HepG2 (cell line): Measurements from ENCODE around the gene CMTM5. TPM values are rescaled to one million over a fixed set of nuclear protein-coding genes. Genes with fewer than 3 reads are reported as not detected.
A peak's percentile ranks its signal among the peaks of the same experiment; 100 is the strongest.

ENCODE experiments used
- HNF1B ChIP-seq: sonication (generic); formaldehyde crosslinking; IDR thresholded peaks from 2 replicates; pipeline ENCODE4 v1.5.1; 2020; ENCODE audit warnings: mild to moderate bottlenecking, moderate library complexity, missing genetic modification reagents
- JUN ChIP-seq: sonication (generic); formaldehyde crosslinking; IDR thresholded peaks from 2 replicates; pipeline ENCODE4 v1.4.0; 2020; ENCODE audit warnings: mild to moderate bottlenecking, missing genetic modification reagents
- KAT8 ChIP-seq: IDR thresholded peaks from 2 replicates; pipeline ENCODE4 v1.6.1; 2016; ENCODE audit warnings: missing genetic modification reagents, missing compliant biosample characterization
- MIER3 ChIP-seq: IDR thresholded peaks from 2 replicates; pipeline ENCODE4 v1.6.1; 2016; ENCODE audit warnings: missing compliant biosample characterization, borderline replicate concordance
- NCOR1 ChIP-seq: fragments of 200-600 bp; sonication (generic); IDR thresholded peaks from 2 replicates; pipeline ENCODE4 v1.7.0; 2017; ENCODE audit warnings: antibody characterized with exemption, low read length, borderline replicate concordance
- POGK ChIP-seq: sonication (generic); formaldehyde crosslinking; conservative IDR thresholded peaks from 2 replicates; pipeline ENCODE4 v1.8.0; 2022; ENCODE audit warnings: mild to moderate bottlenecking, moderate library complexity, missing genetic modification reagents
- SKI ChIP-seq: fragments of 450-650 bp; IDR thresholded peaks from one replicate; pipeline ENCODE4 v1.6.1; 2018; ENCODE audit warnings: mild to moderate bottlenecking; ENCODE audit not compliant: partially characterized antibody
- SOX13 ChIP-seq, 3 experiments: fragments of 450-650 bp in 1 of 3; sonication (generic) in 1 of 3; formaldehyde crosslinking in 1 of 3; IDR thresholded peaks in 2 of 3; conservative IDR thresholded peaks in 1 of 3; 2 replicates each; pipeline versions ENCODE4 v1.5.0 to v1.6.1; 2016 to 2020; ENCODE audit warnings: antibody characterized with exemption in 1 of 3, mild to moderate bottlenecking in 1 of 3, missing compliant biosample characterization in 1 of 3, missing genetic modification reagents in 1 of 3, moderate library complexity in 1 of 3
- TBL1XR1 ChIP-seq: fragments of 150-350 bp; IDR thresholded peaks from 2 replicates; pipeline ENCODE4 v1.6.1; 2014; ENCODE audit warnings: borderline replicate concordance, low read length; ENCODE audit not compliant: partially characterized antibody
- THYN1 ChIP-seq: sonication (generic); formaldehyde crosslinking; IDR thresholded peaks from 2 replicates; pipeline ENCODE4 v1.8.1; 2023; ENCODE audit warnings: low read depth, mild to moderate bottlenecking, moderate library complexity, missing genetic modification reagents, borderline replicate concordance
- ZFX ChIP-seq: sonication (generic); formaldehyde crosslinking; IDR thresholded peaks from 2 replicates; pipeline ENCODE4 v1.4.0; 2020; ENCODE audit warnings: mild to moderate bottlenecking, low read depth, missing genetic modification reagents, moderate library complexity
- ZNF512 ChIP-seq: sonication (generic); formaldehyde crosslinking; IDR thresholded peaks from 2 replicates; pipeline ENCODE4 v1.4.0; 2020; ENCODE audit warnings: mild to moderate bottlenecking, missing genetic modification reagents
- ZNF557 ChIP-seq: sonication (generic); formaldehyde crosslinking; IDR thresholded peaks from 2 replicates; pipeline ENCODE4 v1.4.0; 2020; ENCODE audit warnings: missing genetic modification reagents
- ZNF616 ChIP-seq: sonication (generic); formaldehyde crosslinking; IDR thresholded peaks from 2 replicates; pipeline ENCODE4 v1.5.0; 2020; ENCODE audit warnings: low read depth, mild to moderate bottlenecking, missing genetic modification reagents
- ZNF720 ChIP-seq: sonication (generic); formaldehyde crosslinking; IDR thresholded peaks from 2 replicates; pipeline ENCODE4 v1.4.0; 2020; ENCODE audit warnings: missing genetic modification reagents
- ZNF816 ChIP-seq: sonication (generic); formaldehyde crosslinking; IDR thresholded peaks from 2 replicates; pipeline ENCODE4 v1.8.0; 2022; ENCODE audit warnings: missing genetic modification reagents, mild to moderate bottlenecking, borderline replicate concordance
- polyA plus RNA-seq, 8 experiments: library from polyadenylated mRNA; depleted of rRNA in 3 of 8; stranded (reverse) in 7 of 8; unstranded in 1 of 8; fragments of >200 nt; fragmentation: Illumina TruSeq in 4 of 8; extraction: Trizol in 4 of 8; gene quantifications; 2 replicates each; pipeline versions ENCODE4 v1.2.1 to v1.2.3, GENCODE V29; 2011 to 2016; ENCODE audit warnings: low read depth in 4 of 8, missing spikeins in 1 of 8, mixed read lengths in 1 of 8; ENCODE audit not compliant: insufficient read depth in 1 of 8
- total RNA-seq, 5 experiments: library from RNA; depleted of rRNA; stranded (reverse); fragments of >200 nt; fragmentation: Illumina TruSeq; extraction: Trizol; gene quantifications; 2 replicates each; pipeline ENCODE4 v1.2.3, GENCODE V29; 2016; ENCODE audit warnings: low read depth in 1 of 5
- TF ChIP-seq, protein P1 (sequence below): sonication (generic); formaldehyde crosslinking; IDR thresholded peaks from 2 replicates; pipeline ENCODE4 v1.5.0; 2020; ENCODE audit warnings: mild to moderate bottlenecking, missing genetic modification reagents
- TF ChIP-seq, protein P2 (sequence below): IDR thresholded peaks from 2 replicates; pipeline ENCODE4 v1.6.1; 2012; ENCODE audit warnings: low read depth, low read length, improper control_type of control experiment

CMTM5 gene
- total and polyA plus RNA-seq, 2 of the 13 experiments (the other 11 are each of a cell fraction or from before 2014, with no cell fraction given) = not detected

DNA sequence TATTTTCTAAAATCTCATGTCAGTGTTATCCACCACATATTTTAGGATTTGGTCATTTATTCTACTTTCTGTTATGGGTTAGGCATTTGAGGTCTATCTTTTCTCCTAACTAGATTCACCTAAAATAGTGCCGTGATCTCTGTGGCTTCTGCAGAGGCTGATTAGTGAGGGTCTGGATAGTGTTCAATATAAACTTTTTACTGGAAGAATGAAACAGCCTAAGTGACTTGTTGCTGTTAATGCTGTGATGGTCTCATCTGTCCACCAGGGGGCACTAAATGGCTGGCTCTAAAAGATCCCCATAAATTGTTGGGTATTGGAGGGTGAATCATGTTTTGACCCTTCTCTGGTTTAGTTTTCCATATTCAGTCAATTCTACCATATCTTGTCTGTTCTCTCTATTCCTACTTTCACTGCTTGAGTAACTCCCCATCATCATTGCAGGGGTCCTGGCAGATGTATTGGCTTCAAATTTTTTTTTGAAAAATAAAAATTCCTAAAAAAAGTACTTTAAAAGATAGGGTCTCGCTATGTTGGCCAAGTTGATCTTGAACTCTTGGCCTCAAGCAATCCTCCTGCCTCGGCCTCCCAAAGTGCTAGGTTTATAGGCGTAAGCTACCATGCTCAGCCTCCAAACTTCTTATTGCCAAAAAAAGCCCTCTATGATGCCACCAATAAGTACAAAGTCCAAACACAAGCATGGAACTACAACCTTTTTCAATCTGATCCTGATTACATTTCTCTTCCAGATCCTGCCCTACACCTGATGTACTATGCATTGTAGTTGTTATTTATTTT is 48.7 kb upstream of the CMTM5 start (continued):
- TF ChIP-seq SKI (no peak), ZFX (CRISPR knock-in tag) (no peak), POGK (CRISPR knock-in tag) (peak; percentile 89), TBL1XR1 (peak; percentile 48), THYN1 (peak; percentile 96; the same call in 1 of the 2 replicates), JUN (CRISPR knock-in tag) (no peak), ZNF616 (CRISPR knock-in tag) (no peak), HNF1B (0 out of 2 replicates have a peak, but pooled peaks have one; percentile 22), ZNF816 (CRISPR knock-in tag) (no peak), ZNF512 (CRISPR knock-in tag) (peak; percentile 10; the same call in 1 of the 2 replicates), ZNF557 (no peak), ZNF720 (CRISPR knock-in tag) (no peak), MIER3 (0 out of 2 replicates have a peak, but pooled peaks have one; percentile 70), SOX13 (IDR thresholded peaks at IDR 0.05) (no peak), SOX13 (CRISPR knock-in tag; conservative IDR thresholded peaks at IDR 0.05 in 1 of 2, IDR thresholded peaks at IDR 0.05 in 1 of 2) (peak in 1 of 2 experiments; percentile 15; a peak in 1 of 4 replicates), KAT8 (CRISPR knock-in tag) (peak; percentile 74), NCOR1 (peak; percentile 58; the same call in 1 of the 2 replicates)
- TF ChIP-seq, protein P1, sequence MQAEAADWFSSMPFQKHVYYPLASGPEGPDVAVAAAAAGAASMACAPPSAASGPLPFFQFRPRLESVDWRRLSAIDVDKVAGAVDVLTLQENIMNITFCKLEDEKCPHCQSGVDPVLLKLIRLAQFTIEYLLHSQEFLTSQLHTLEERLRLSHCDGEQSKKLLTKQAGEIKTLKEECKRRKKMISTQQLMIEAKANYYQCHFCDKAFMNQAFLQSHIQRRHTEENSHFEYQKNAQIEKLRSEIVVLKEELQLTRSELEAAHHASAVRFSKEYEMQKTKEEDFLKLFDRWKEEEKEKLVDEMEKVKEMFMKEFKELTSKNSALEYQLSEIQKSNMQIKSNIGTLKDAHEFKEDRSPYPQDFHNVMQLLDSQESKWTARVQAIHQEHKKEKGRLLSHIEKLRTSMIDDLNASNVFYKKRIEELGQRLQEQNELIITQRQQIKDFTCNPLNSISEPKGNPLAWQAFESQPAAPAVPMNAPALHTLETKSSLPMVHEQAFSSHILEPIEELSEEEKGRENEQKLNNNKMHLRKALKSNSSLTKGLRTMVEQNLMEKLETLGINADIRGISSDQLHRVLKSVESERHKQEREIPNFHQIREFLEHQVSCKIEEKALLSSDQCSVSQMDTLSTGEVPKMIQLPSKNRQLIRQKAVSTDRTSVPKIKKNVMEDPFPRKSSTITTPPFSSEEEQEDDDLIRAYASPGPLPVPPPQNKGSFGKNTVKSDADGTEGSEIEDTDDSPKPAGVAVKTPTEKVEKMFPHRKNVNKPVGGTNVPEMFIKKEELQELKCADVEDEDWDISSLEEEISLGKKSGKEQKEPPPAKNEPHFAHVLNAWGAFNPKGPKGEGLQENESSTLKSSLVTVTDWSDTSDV (CRISPR knock-in tag) = no peak; the same call in 1 of the 2 replicates
- TF ChIP-seq, protein P2, sequence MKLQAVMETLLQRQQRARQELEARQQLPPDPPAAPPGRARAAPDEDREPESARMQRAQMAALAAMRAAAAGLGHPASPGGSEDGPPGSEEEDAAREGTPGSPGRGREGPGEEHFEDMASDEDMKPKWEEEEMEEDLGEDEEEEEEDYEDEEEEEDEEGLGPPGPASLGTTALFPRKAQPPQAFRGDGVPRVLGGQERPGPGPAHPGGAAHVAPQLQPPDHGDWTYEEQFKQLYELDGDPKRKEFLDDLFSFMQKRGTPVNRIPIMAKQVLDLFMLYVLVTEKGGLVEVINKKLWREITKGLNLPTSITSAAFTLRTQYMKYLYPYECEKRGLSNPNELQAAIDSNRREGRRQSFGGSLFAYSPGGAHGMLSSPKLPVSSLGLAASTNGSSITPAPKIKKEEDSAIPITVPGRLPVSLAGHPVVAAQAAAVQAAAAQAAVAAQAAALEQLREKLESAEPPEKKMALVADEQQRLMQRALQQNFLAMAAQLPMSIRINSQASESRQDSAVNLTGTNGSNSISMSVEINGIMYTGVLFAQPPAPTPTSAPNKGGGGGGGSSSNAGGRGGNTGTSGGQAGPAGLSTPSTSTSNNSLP = peak; percentile 83
